Activated CD8-positive, alpha-beta memory T cell treated with anti-CD3 and anti-CD28 coated beads, Interleukin-2, amount 50 U/mL, for 24 hours (primary cell): ENCODE measurements around the gene LMTK3.

Source experiments
- DNase-seq: peaks from one replicate; pipeline ENCODE4 v3.0.0-alpha.2; 2020; ENCODE audit errors: extremely low read depth

Gene LMTK3, protein sequence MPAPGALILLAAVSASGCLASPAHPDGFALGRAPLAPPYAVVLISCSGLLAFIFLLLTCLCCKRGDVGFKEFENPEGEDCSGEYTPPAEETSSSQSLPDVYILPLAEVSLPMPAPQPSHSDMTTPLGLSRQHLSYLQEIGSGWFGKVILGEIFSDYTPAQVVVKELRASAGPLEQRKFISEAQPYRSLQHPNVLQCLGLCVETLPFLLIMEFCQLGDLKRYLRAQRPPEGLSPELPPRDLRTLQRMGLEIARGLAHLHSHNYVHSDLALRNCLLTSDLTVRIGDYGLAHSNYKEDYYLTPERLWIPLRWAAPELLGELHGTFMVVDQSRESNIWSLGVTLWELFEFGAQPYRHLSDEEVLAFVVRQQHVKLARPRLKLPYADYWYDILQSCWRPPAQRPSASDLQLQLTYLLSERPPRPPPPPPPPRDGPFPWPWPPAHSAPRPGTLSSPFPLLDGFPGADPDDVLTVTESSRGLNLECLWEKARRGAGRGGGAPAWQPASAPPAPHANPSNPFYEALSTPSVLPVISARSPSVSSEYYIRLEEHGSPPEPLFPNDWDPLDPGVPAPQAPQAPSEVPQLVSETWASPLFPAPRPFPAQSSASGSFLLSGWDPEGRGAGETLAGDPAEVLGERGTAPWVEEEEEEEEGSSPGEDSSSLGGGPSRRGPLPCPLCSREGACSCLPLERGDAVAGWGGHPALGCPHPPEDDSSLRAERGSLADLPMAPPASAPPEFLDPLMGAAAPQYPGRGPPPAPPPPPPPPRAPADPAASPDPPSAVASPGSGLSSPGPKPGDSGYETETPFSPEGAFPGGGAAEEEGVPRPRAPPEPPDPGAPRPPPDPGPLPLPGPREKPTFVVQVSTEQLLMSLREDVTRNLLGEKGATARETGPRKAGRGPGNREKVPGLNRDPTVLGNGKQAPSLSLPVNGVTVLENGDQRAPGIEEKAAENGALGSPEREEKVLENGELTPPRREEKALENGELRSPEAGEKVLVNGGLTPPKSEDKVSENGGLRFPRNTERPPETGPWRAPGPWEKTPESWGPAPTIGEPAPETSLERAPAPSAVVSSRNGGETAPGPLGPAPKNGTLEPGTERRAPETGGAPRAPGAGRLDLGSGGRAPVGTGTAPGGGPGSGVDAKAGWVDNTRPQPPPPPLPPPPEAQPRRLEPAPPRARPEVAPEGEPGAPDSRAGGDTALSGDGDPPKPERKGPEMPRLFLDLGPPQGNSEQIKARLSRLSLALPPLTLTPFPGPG (N-terminal part only)

DNA sequence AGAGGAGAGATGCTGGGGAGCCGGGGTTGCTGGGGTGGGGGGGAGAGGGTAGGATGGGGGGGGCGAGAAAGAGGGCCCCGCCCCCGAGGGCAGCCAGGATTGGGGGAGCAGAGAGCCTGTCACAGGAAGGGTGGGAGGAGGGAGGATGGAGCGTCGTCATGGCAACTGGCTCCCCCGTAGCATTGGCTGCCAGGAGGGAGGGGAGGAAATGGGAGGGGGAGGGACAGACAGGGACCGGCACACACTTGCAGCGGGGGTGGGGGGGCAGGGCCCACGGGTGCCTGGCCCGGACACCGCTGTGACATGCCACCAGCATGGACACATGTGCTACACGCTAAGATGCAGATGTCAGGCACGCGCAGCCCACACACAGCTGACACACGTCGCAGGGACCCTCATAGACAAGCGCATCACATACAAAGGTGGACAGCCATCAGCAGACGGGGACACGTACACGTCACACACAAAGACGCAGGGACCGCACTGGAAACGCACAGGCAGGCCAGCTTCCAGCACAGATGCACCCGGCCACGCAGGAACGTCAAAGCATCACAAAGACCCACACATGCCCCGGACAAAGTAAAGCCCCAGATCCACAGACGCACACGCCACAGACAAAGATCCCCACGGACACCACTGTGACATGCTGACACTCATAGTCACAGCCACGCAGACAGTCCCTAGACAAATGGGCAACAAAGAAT is at the start of gene LMTK3:
Gene LMTK3 (minus strand): TSS at position 36 of the 704 bp plus-strand sequence. CDS start 259 bp downstream, outside the sequence.
- DNase-seq, result peak; percentile 50

DNA sequence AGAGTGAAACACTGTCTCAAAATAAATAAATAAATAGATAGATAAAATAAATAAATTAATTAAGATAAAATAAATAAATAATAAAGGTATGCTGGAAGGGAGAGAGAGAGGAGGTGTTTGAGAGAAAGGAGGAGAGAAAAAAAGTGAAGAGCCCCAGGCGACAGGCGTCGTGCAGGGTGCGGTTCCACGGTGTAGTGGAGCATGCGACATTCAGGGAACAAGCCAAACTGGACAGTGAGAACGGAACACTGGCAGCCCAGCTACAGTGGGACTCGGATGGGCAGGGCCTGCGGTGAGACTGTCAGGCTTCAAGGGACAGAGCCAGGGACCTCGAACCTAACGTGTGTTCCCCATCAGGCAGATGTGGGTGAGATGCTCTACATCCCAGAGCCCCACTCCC is 49.8 kb upstream of the LMTK3 start:
- DNase-seq, result no peak

DNA sequence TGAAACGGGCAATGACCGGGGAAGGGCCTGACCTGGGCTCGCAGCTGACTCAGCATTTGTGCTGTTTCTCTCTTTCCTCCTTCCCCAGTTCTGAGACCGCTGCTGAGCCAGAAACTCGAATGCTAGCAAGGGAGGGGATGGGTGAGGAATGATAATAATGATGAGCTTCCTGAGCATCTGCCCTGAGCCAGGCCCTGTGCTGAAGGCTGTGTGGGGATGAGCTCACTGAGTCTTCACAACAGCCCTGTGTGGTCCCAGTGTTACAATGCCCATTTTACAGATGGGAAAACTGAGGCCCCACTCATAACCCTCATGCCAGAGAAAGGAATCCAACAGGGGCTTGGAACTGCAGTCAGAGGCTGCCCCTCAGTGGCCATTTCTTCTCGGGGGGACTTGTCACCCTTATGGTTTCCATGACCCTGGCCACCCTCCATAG is 48.5 kb upstream of the LMTK3 start:
- no peak for DNase-seq

DNA sequence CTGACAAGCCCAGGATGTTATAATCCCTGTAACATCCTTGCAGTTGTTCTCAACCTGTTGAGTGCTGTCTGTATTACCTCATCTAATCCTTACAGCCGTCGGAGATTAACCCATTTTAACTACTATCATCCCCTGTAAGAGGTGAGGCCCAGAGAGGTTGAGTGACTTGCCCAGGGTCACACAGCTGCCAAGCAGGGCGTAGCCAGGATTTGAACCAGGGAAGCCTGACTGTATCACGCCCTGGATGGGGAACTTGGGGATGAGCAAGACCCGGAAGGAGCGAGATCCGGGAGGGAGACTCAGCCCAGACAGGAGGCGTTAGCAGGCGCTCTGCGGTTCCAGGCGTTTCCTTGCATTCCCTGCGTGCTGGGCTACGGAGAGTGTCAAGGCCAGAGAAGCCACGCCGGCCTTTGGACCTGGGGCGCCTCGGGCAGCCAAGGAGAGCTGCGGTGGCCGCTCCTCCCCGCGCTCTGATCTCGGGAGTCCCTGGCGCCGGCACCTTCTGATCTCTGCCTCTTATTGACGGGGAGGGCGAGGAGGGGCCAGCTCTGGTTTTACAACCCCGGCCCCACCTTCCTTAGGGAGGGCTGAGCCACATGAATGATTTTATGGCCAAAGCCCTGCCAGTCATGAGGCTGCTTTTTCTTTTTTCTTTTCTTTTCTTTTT is 46.5 kb upstream of the LMTK3 start:
- DNase-seq, result no peak

DNA sequence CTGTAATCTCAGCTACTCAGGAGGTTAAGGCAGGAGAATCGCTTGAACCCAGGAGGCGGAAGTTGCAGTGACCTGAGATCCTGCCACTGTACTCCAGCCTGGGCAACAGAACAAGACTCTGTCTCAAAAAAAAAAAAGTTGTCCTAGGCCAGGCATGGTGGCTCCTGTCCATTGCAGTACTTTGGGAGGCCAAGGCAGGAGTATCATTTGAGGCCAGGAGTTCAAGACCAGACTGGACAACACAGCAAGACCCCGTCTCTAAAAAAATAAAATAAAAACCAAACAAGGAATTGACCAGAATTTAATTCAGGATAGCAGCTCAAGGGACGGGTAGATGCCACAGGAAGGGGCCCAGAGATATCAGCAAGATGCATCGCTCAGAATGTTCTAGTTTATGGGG is 45.2 kb upstream of the LMTK3 start:
- no peak for DNase-seq

DNA sequence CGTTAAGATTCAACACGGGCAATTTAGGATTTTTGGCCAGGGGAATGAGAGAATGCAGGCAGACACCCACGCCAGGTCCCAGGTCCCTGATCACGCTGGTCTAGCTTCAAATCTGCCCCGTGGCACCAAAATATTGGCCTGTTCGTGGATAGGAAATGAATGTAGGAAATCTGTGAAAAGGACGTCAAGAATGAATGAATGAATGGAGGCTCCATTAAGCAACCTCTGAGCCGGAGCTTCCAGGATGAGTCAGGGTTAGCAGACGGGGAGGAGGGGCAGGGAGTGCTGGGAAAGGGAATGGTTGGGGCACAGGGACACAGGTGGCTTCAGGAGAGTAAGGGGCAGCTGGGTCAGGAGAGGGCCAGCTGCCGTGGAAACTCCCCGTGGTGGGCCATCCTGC is 44.5 kb upstream of the LMTK3 start:
- DNase-seq, result no peak

DNA sequence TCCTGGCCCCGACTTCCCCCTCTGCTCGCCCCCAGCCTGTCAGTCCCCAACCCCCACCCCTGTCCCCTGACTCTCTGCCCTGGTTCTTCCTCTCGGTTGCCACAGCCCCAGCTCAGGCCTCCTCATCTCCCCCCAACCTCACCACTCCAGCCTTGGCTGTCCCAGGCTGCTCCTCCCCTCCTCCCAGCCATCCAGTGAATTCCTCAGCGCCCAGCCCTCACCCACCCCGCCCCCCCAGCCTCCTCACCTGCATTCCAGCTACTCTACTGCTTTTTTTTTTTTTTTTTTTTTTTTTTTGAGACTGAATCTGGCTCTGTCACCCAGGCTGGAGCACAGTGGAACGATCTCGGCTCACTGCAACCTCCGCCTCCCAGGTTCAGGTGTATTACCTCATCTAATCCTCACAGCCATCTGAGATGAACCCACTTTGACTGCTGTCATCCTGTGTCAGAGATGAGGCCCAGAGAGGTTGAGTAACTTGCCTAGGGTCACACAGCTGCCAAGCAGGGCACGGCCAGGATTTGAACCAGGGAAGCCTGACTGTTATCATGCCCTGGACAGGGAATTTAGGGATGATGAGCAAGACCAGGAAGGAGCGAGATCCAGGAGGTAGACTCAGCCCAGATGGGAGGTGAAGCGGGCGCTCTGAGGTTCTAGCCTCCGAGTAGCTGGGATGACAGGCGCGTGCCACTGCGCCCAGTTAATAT is 42.9 kb upstream of the LMTK3 start:
- DNase-seq, result no peak

DNA sequence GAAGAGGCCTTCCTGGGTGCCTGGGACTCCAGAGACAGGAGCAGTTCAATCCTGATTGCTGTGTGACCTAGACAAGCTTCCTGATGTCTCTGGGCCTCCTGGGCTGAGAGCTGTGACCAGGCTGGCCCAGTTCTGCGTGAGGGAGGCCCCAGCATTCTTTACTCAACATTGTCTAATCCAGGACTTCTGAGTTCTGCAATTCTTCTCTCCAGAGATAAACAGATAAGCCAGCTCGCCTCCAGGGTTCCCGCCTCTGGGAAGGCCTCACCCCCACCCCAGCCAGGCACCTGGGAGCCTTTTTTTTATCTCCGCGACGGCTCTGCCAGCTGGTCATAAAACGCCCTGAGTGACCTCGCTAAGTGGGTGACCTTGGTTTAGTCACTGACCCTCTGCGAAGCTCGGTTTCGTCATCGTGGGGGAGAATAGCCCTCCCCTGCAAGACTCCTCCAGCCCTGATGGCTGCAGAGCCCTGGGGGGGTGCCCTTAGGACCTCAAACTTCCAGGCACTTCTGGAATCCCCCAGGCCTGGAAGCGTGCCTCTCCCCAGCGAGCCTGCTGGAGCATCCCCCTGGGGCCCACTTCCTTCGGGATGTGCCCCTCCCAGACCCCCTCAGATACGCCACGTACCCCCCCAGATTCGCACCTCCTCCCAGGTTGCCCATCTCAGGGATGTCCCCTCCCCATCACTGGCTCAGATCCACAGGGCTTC is 42.2 kb upstream of the LMTK3 start:
- no peak for DNase-seq

DNA sequence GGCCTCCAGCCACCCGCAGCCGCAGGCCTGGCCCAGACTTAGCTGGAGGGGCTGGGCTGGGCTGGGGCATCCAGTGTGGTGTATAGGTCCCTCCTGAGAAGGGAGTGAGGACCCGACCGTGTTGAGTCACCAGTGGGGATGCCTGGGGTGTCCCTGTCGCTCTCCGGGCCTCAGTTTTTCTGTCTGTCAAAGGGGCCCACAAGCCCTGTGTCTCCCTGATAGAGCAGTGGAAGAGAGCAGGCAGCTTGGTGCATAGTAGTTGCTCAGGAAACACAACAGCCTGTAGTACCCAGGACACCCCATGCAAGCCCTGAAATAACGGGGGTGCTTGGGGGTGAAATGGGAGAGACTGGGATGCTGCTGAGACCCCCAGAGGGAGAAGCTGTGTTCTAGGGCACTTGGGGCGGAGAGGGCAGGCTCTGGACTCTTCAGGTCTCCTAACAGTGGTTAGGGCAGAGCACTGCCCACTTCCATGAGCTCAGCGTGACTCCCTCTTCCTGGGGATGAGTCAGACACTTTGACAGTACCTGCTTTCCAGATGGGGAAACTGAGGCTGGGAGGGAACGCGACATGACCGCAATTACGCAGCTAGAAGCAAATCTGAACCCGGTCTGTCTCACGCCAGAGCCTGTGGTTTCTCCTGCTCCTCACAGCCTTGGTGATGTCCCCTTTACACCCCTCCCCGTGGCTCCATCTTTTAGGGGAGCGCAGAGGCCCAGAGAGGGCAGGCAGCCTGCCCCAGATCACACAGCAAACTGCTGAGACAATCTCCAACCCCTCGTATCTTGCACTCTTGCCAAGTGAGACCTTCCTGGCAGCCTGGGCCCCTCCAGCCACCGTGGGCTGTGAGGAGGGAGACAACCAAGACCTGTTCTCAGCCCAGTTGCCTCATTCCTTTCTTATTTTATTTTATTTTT is 41.0 kb upstream of the LMTK3 start:
- DNase-seq, result no peak

DNA sequence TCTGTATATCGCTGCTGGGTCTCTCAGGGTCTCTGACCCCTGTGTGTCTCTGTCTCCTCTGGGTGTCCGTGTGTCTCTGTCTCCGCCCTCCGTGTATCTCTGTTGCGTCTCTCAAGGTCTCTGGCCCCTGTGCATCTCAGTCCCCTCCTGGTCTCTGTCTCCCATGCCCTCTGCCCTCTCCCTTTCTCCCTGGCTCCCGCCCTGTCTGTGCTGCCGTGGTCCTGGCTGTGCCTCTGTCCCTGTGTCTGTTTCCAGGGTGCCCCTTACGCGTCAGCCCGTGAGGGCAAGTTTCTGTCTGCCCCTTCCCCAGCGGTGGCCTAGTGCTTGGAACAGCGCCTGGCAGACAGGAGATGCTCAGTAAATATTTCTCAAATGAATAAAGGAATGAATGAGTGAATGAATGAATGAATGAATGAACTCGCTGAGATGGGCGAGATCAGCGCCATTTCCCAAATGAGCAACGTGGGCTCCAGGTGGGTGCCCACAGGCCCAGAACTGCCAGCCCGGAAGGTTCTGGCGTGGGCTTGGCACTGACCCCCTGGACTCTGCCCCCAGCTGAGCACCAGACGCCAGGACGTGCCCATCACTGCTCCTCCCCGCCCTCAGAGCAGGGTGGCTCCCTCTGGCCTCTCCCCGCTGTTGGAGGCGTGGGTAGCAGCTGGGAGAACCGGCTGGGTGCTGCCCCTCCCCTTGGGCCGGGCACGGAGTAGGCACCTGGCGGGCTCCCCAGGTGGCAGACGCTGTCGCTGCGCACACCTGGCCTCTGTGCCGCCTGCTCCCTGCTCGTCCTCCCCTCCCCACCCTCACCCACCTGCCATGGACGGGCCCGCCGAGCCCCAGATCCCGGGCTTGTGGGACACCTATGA is 40.0 kb upstream of the LMTK3 start, which contains the start of gene SULT2B1:
Gene SULT2B1 (plus strand): TSS at position 736 of the 866 bp plus-strand sequence. CDS start 81 bp downstream, at position 817.
- no peak for DNase-seq

DNA sequence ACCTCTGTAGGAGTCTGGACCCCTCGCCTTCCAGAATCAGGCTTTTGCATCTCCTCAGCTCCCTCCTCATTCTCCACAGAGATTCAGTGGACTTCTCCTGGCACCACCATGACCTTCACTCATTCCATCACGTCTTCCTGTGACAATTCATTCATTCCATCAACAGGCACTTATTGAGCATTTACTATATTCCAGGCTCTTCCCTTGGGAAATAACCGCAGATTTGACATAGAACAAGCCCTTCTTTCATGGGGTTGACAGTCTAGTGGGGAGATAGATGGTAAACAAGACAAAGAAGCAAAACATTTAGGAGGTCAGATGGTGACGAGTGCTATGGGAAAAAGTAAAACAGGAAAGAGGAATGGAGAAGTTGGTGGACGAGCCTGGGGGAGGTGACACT is 37.7 kb upstream of the LMTK3 start:
- DNase-seq, result no peak

DNA sequence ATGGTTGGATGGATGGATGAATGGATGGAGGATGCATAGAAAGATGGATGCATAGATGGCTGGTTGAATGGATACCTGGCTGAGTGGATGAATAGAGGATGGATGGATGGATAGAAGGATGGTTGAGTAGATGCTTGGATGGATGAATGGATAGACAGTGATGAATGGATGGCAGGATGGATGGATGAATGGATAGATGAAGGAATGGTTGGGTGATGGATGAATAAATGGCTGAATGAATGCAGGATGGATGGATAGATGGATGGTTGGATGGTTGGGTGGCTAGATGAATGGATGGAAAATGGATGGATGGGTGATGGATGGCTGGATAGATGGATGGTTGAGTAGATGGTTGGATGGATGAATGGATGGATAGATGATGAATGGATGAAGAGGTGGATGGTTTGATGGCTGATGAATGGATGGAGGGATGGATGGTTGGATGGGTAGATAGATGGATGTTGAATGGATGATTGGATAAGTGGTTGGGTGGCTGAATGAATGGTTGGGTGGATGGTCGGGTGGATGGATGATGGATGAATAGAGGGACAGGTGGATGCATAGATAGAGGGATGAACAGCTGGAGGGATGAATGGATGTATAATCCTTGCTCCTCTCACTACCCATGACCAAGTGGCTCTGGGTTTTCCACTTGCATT is 36.7 kb upstream of the LMTK3 start:
- DNase-seq, result no peak

DNA sequence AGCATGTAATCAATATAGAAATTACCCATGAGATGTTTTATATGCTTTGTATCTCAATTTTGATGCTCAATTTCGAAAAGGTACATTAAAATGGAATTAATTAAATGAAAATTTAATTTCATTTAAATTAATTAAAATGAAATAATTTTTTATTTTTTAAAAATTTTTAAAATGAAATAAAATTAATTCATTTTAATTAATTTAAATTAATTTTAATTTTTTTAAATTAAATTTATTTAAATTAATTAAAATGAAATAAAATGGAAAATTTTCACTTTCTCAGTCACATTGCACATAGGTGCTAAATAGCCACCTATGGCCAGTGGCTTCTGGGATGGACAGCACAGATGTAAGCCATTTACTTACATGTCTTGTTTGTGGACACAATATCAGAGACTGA is 36.1 kb upstream of the LMTK3 start:
- no peak for DNase-seq

DNA sequence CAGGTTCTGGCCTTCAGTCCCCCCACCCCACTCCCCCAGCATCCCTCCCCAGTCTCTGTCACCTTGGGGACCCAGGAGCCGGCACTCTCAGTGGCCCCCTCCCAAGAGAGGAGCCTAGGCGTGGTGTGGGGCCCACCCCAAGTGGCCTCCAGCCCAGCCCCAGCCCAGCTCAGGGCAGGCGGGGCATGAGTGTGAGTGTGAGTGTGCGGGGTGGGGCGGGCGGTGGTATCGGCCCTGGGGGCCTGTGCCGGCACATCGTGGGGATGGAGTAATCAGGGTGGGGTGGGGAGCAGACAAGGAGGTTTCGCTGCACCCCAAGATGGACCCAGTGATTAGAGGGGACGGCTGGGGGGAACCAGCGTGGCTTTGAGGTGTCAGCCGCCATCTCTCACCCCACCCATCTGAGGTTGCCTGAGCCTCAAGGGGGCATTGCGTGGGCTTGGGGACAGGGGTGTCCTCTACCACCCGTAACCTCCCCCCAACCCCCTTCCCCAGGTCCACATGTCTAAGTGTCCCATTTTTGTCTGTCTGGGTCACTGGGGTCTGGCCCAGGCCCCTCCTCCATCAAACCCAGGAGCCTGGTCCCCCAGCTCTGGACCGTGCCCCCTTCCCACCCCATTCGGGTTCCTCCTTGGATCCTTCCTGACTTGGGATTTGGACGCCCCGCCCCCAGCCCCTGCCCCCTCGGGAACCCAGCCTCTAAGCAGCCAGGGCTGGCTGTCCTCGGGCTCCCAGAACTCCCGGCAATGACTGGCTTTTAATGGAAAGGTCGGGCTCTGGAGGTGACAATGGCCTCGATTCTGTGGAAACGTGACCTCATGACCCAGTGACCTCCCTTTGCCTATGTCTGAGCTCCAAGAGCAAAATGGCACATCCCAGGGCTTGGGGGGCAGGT is 33.5 kb upstream of the LMTK3 start:
- DNase-seq, result no peak

DNA sequence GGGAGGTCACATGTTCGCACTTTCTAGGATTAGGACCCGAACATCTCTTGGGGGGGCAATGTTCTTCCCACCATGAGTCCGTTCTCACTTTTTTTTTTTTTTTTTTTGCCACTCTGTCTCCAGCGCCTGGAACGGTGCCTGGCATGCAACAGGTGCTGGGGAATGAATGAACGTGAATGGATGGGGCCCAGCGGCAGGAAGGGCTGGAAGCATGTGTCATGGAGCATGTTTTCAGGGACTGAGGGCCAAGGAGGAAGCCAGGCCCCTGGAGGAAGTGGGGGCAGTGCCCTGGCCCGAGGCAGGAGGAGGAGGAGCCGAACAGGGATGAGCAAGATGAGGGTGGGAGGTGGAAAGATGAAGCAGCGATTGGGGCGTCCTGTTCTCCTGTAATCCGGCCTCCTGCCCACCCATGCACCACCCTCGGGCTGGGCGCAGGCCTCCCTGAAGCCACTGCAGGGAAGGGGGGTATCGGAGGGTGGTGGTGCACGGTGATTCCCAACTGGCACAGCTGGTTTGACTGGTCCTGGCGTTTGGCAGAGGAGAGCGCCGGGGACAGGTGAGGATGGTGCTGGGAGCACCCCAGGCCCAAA is 31.6 kb upstream of the LMTK3 start:
- DNase-seq, result no peak
